GM23338 (cell line): ENCODE data around the gene DYTN. TPM values are rescaled to one million over a fixed set of nuclear protein-coding genes. Genes with fewer than 3 reads are reported as not detected.

Source experiments
- ATAC-seq: fragments of 200-7000 bp; cut with Tn5 transposase; 3 replicates; pipeline ENCODE4 v1.9.1; 2020
- DNase-seq: peaks from one replicate; pipeline ENCODE4 v3.0.0-alpha.2; 2015; ENCODE audit warnings: low spot score
- H2AFZ ChIP-seq: fragments of 200-600 bp; sonication (generic); 2 replicates; pipeline ENCODE4 v1.8.0; 2016; ENCODE audit warnings: antibody characterized with exemption, mild to moderate bottlenecking, moderate library complexity
- H3F3A ChIP-seq: fragments of 200-600 bp; sonication (generic); replicated peaks from 2 replicates; pipeline ENCODE4 v1.8.0; 2017; ENCODE audit warnings: antibody characterized with exemption, mixed run types, low read depth
- H3K27ac ChIP-seq: fragments of 200-600 bp; sonication (generic); 2 replicates; pipeline ENCODE4 v1.6.1; 2016; ENCODE audit warnings: low read depth
- H3K27me3 ChIP-seq: fragments of 200-600 bp; sonication (generic); 2 replicates; pipeline ENCODE4 v1.8.0; 2016; ENCODE audit warnings: mild to moderate bottlenecking, mixed run types, moderate library complexity; ENCODE audit not compliant: insufficient read depth
- H3K36me3 ChIP-seq: fragments of 200-600 bp; sonication (generic); 2 replicates; pipeline ENCODE4 v1.8.0; 2016; ENCODE audit warnings: mild to moderate bottlenecking; ENCODE audit not compliant: insufficient read depth
- H3K4me1 ChIP-seq: fragments of 200-600 bp; sonication (generic); 2 replicates; pipeline ENCODE4 v1.8.0; 2016; ENCODE audit warnings: mild to moderate bottlenecking, moderate library complexity; ENCODE audit not compliant: insufficient read depth
- H3K4me2 ChIP-seq: fragments of 200-600 bp; sonication (generic); 2 replicates; pipeline ENCODE4 v1.7.1; 2017; ENCODE audit warnings: mixed run types
- H3K4me3 ChIP-seq: fragments of 200-600 bp; sonication (generic); 2 replicates; pipeline ENCODE4 v1.6.1; 2016; ENCODE audit warnings: mixed run types
- H3K79me2 ChIP-seq: fragments of 200-600 bp; sonication (generic); replicated peaks from 2 replicates; pipeline ENCODE4 v1.8.0; 2017; ENCODE audit warnings: mild to moderate bottlenecking; ENCODE audit not compliant: insufficient read depth
- H3K9me2 ChIP-seq: fragments of 200-600 bp; sonication (generic); 2 replicates; pipeline ENCODE4 v1.8.0; 2017; ENCODE audit not compliant: insufficient read depth
- H4K20me1 ChIP-seq: fragments of 200-600 bp; sonication (generic); replicated peaks from 2 replicates; pipeline ENCODE4 v1.8.0; 2017; ENCODE audit warnings: mild to moderate bottlenecking; ENCODE audit not compliant: insufficient read depth
- H3K27ac Mint-ChIP-seq: 2 replicates; pipeline ENCODE4 v1.8.0; 2020; ENCODE audit warnings: inconsistent platforms, mild to moderate bottlenecking, moderate library complexity, mixed read lengths
- H3K27me3 Mint-ChIP-seq: 3 replicates; pipeline ENCODE4 v1.8.0; 2022; ENCODE audit warnings: low read depth, mild to moderate bottlenecking, moderate library complexity, mixed read lengths, inconsistent platforms; ENCODE audit not compliant: insufficient read depth, poor library complexity
- H3K36me3 Mint-ChIP-seq: 3 replicates; pipeline ENCODE4 v1.8.0; 2021; ENCODE audit warnings: low read depth, mild to moderate bottlenecking, inconsistent platforms, moderate library complexity, mixed read lengths
- H3K4me1 Mint-ChIP-seq: 3 replicates; pipeline ENCODE4 v1.8.0; 2020; ENCODE audit warnings: mild to moderate bottlenecking, inconsistent platforms, mixed read lengths
- H3K4me3 Mint-ChIP-seq: 3 replicates; pipeline ENCODE4 v1.8.0; 2021; ENCODE audit warnings: moderate library complexity, mild to moderate bottlenecking, inconsistent platforms, mixed read lengths
- H3K9me3 Mint-ChIP-seq: 3 replicates; pipeline ENCODE4 v1.8.0; 2020; ENCODE audit warnings: moderate library complexity, mild to moderate bottlenecking, inconsistent platforms, mixed read lengths
- CREB1 ChIP-seq: fragments of 250-450 bp; sonication (Bioruptor Pico); IDR thresholded peaks from 2 replicates; pipeline ENCODE4 v1.5.0; 2020; ENCODE audit warnings: low read depth, mild to moderate bottlenecking, moderate library complexity
- CTCF ChIP-seq, 2 experiments: fragments of 200-600 bp in 1 of 2; sonication (generic) in 1 of 2; conservative IDR thresholded peaks; 2 replicates each; pipeline versions ENCODE4 v1.5.1 to v1.6.1; 2016 to 2017; ENCODE audit warnings: antibody characterized with exemption in 2 of 2, low read depth in 2 of 2, mild to moderate bottlenecking in 2 of 2, moderate library complexity in 1 of 2
- ETS1 ChIP-seq: IDR thresholded peaks from 2 replicates; pipeline ENCODE4 v1.6.1; 2016; ENCODE audit warnings: antibody characterized with exemption
- EZH2 ChIP-seq: fragments of 200-600 bp; sonication (generic); IDR thresholded peaks from one replicate; pipeline ENCODE4 v1.8.0; 2017; ENCODE audit warnings: antibody characterized with exemption, mild to moderate bottlenecking, low read depth; ENCODE audit not compliant: unreplicated experiment
- EZH2phosphoT487 ChIP-seq: fragments of 200-600 bp; sonication (generic); IDR thresholded peaks from one replicate; pipeline ENCODE4 v1.8.1; 2018; ENCODE audit warnings: antibody characterized with exemption; ENCODE audit not compliant: unreplicated experiment
- JUNB ChIP-seq: IDR thresholded peaks from one replicate; pipeline ENCODE4 v1.6.1; 2016; ENCODE audit warnings: antibody characterized with exemption; ENCODE audit not compliant: unreplicated experiment
- POLR2AphosphoS5 ChIP-seq: IDR thresholded peaks from 2 replicates; pipeline ENCODE4 v1.6.1; 2016; ENCODE audit warnings: antibody characterized with exemption, low read depth
- STAT1 ChIP-seq: IDR thresholded peaks from one replicate; pipeline ENCODE4 v1.6.1; 2016; ENCODE audit warnings: antibody characterized with exemption; ENCODE audit not compliant: unreplicated experiment
- ZNF114 ChIP-seq: fragments of 250-450 bp; sonication (Bioruptor Pico); IDR thresholded peaks from 2 replicates; pipeline ENCODE4 v1.5.0; 2020; ENCODE audit warnings: mild to moderate bottlenecking, moderate library complexity
- ZNF331 ChIP-seq: fragments of 250-450 bp; sonication (Bioruptor Pico); IDR thresholded peaks from 2 replicates; pipeline ENCODE4 v1.5.0; 2020; ENCODE audit warnings: low read depth, mild to moderate bottlenecking, moderate library complexity
- ZNF462 ChIP-seq: fragments of 250-450 bp; sonication (Bioruptor Pico); IDR thresholded peaks from 2 replicates; pipeline ENCODE4 v1.5.0; 2020; ENCODE audit warnings: mild to moderate bottlenecking, moderate library complexity
- polyA plus RNA-seq: library from polyadenylated mRNA; unstranded; fragments of >200 nt; fragmentation: Nextera tagmentation; extraction: Ambion mirVana; gene quantifications from 2 replicates; pipeline ENCODE4 v1.2.1, GENCODE V29; 2016
- total RNA-seq: library from RNA; depleted of rRNA; stranded (reverse); fragments of >200 nt; shearing (Covaris generic); gene quantifications from 2 replicates; pipeline ENCODE4 v1.2.3, GENCODE V29; 2014

Gene DYTN
- total and polyA plus RNA-seq, 2 experiments from 2014 or later: not detected

GRCh38 chr2:206610451-206610850 is 107.7 kb downstream of the DYTN start:
- Mint-ChIP-seq H3K9me3 (no peaks in the 10 kb centered on the region), H3K4me3 (no peak overlapping the region), H3K27ac (no peak overlapping the region), H3K4me1 (peaks cover 2% of the 10 kb centered on the region; the same call in 2 of the 3 replicates), H3K27me3 (peaks cover 4% of the 10 kb centered on the region), H3K36me3 (peaks cover 3% of the 10 kb centered on the region; the same call in 2 of the 3 replicates)
- Histone ChIP-seq H3K79me2 (no peaks in the 10 kb centered on the region), H3K27me3 (no peaks in the 10 kb centered on the region), H3K9me2 (no peaks in the 10 kb centered on the region), H3K4me2 (no peak overlapping the region), H3K4me1 (no peaks in the 10 kb centered on the region), H4K20me1 (no peaks in the 10 kb centered on the region), H3F3A (no peaks in the 10 kb centered on the region), H3K36me3 (no peaks in the 10 kb centered on the region), H3K27ac (no peak overlapping the region), H2AFZ (no peak overlapping the region), H3K4me3 (no peak overlapping the region)
- TF ChIP-seq ETS1 (no peak), ZNF331 (CRISPR knock-in tag) (no peak), POLR2AphosphoS5 (no peak), STAT1 (no peak), ZNF114 (CRISPR knock-in tag) (no peak), EZH2 (no peak), CTCF (conservative IDR thresholded peaks at IDR 0.05; ENCODE audit: low read depth in 2 of 2) (no peak), EZH2phosphoT487 (no peak), CREB1 (CRISPR knock-in tag) (no peak), ZNF462 (CRISPR knock-in tag) (no peak), JUNB (no peak)
- ATAC-seq (no peak), DNase-seq (no peak)
